ENCODE data around the gene SFMBT1. TPM values are rescaled to one million over a fixed set of nuclear protein-coding genes. Genes with fewer than 3 reads are reported as not detected.

The SFMBT1 gene
- polyA plus RNA-seq, 1 of the 3 experiments (the other 2 are of a cell fraction), result 0.72 TPM

- Histone ChIP-seq H3K4me3 (ENCODE audit: low read depth in 2 of 2, low read length in 1 of 2) (no peak overlapping the region), H3K9ac (no peak overlapping the region), H4K20me1 (ENCODE audit: insufficient read depth) (no peaks in the 10 kb centered on the region), H3K36me3 (replicated peaks in 1 of 2; ENCODE audit: control insufficient read depth in 1 of 2, insufficient read depth in 2 of 2, low read length in 1 of 2) (no peaks in the 10 kb centered on the region), H3K27me3 (ENCODE audit: insufficient read depth) (no peaks in the 10 kb centered on the region), H3K4me1 (ENCODE audit: control insufficient read depth in 1 of 2, insufficient read depth in 2 of 2, low read depth in 1 of 2, low read length in 1 of 2) (peaks cover 0 to 6% of the 10 kb centered on the region in 2 experiments; a peak in 2 of 4 replicates), H3K9me3 (no peaks in the 10 kb centered on the region), H3K79me2 (ENCODE audit: insufficient read depth) (no peaks in the 10 kb centered on the region), H3K9me2 (no peaks in the 10 kb centered on the region), H3K27ac (ENCODE audit: low read depth in 2 of 2, low read length in 1 of 2) (no peak overlapping the region), H3F3A (replicated peaks; ENCODE audit: insufficient read depth) (no peaks in the 10 kb centered on the region), H2AFZ (ENCODE audit: low read depth) (no peak overlapping the region), H3K4me2 (no peak overlapping the region)
- no peak for DNase-seq
- 92% methylated on average over 2 of the region's 2 CpGs for whole genome bisulfite sequencing (ENCODE audit: low lambda C conversion rate)
- TF ChIP-seq FOXM1 (IDR thresholded peaks at IDR 0.05; ENCODE audit: low read depth), result no peak
- no peak for TF ChIP-seq IRF3 (IDR thresholded peaks at IDR 0.05; ENCODE audit: low read depth, low read length)
- no peak for TF ChIP-seq SIN3A (IDR thresholded peaks at IDR 0.05; ENCODE audit: borderline replicate concordance, low read depth, low read length)
- no peak for TF ChIP-seq MEF2A (IDR thresholded peaks at IDR 0.05; ENCODE audit: borderline replicate concordance, low read depth)
- TF ChIP-seq TEAD4 (IDR thresholded peaks at IDR 0.05; ENCODE audit: borderline replicate concordance, insufficient read depth), result no peak
- no peak for TF ChIP-seq TAF1 (IDR thresholded peaks at IDR 0.05; ENCODE audit: borderline replicate concordance, low read depth, low read length)
- no peak for TF ChIP-seq EZH2phosphoT487 (IDR thresholded peaks at IDR 0.05; ENCODE audit: borderline replicate concordance, low read depth)
- ChIA-PET CTCF (interaction anchor here (1.6 kb wide), 1 partner anchor 11 kb away, joined by 4 read pairs; no protein-coding TSS in a partner anchor), POLR2A (no interaction called here)
Measured at GRCh38 chr3:52923963-52924362, 121.9 kb downstream of the SFMBT1 start.

DNA sequence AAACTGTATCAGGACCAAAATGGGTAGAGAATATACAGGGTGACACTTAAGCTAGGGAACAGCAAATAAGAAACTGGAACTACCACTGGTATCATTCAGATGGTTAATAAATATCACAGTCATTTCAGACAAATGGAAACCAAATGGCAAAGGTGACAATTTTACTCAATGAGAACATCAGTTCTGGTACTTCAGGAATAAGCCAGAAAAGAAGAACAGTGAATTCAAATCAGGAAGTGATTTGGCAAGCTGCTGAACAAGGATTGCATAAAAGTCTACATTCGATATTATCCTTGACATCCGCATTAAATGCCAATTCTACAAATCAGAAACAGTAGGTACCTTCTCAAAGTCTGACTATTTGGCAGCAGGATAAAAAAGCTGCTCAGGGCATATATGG, 125.0 kb downstream of the SFMBT1 start:
- no peak overlapping the region for H3K4me3 ChIP-seq (ENCODE audit: low read depth in 2 of 2, low read length in 1 of 2)
- H3K27ac ChIP-seq (ENCODE audit: low read depth in 2 of 2, low read length in 1 of 2), result no peak overlapping the region
- no peak for DNase-seq
- ChIA-PET POLR2A (interaction anchor here (0.7 kb wide), 1 partner anchor 10 kb away, joined by 3 read pairs; no protein-coding TSS in a partner anchor), CTCF (interaction anchor here (0.9 to 2.1 kb wide), 4 partner anchors 11 to 151 kb away, joined by 3 to 10 read pairs (median 5); no protein-coding TSS in a partner anchor)
- WGBS (ENCODE audit: low lambda C conversion rate), result 98% methylated on average over 2 of the region's 2 CpGs
- H4K20me1 ChIP-seq (ENCODE audit: insufficient read depth), result no peaks in the 10 kb centered on the region
- TF ChIP-seq FOXM1 (IDR thresholded peaks at IDR 0.05; ENCODE audit: low read depth), result no peak
- no peak for TF ChIP-seq MEF2A (IDR thresholded peaks at IDR 0.05; ENCODE audit: borderline replicate concordance, low read depth)
- TF ChIP-seq NFIC (IDR thresholded peaks at IDR 0.05; ENCODE audit: borderline replicate concordance), result no peak
- no peak for TF ChIP-seq TAF1 (IDR thresholded peaks at IDR 0.05; ENCODE audit: borderline replicate concordance, low read depth, low read length)
- no peak for TF ChIP-seq TCF12 (IDR thresholded peaks at IDR 0.05)
- TF ChIP-seq POLR2AphosphoS5 (IDR thresholded peaks at IDR 0.05; ENCODE audit: low read depth, low read length), result no peak
- TF ChIP-seq, protein P1, sequence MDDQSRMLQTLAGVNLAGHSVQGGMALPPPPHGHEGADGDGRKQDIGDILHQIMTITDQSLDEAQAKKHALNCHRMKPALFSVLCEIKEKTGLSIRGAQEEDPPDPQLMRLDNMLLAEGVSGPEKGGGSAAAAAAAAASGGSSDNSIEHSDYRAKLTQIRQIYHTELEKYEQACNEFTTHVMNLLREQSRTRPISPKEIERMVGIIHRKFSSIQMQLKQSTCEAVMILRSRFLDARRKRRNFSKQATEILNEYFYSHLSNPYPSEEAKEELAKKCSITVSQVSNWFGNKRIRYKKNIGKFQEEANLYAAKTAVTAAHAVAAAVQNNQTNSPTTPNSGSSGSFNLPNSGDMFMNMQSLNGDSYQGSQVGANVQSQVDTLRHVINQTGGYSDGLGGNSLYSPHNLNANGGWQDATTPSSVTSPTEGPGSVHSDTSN (IDR thresholded peaks at IDR 0.05), result no peak
- TF ChIP-seq EP300 (IDR thresholded peaks at IDR 0.05; ENCODE audit: borderline replicate concordance in 1 of 2, low read depth in 1 of 2, low read length in 1 of 2), result no peak
- TF ChIP-seq CTCF (IDR thresholded peaks at IDR 0.05), result no peak
- TF ChIP-seq SMC3 (IDR thresholded peaks at IDR 0.05; ENCODE audit: low read depth, low read length), result no peak
- no peaks in the 10 kb centered on the region for H3K9me2 ChIP-seq
- no peaks in the 10 kb centered on the region for H3F3A ChIP-seq (replicated peaks; ENCODE audit: insufficient read depth)
- H3K4me2 ChIP-seq, result no peak overlapping the region
- no peaks in the 10 kb centered on the region for H3K27me3 ChIP-seq (ENCODE audit: insufficient read depth)
- peaks cover 0 to 3% of the 10 kb centered on the region in 2 experiments; a peak in 2 of 4 replicates for H3K4me1 ChIP-seq (ENCODE audit: control insufficient read depth in 1 of 2, insufficient read depth in 2 of 2, low read depth in 1 of 2, low read length in 1 of 2)
- no peaks in the 10 kb centered on the region for H3K9me3 ChIP-seq
- H2AFZ ChIP-seq (ENCODE audit: low read depth), result no peak overlapping the region
- H3K36me3 ChIP-seq (replicated peaks in 1 of 2; ENCODE audit: control insufficient read depth in 1 of 2, insufficient read depth in 2 of 2, low read length in 1 of 2), result no peaks in the 10 kb centered on the region
- H3K79me2 ChIP-seq (ENCODE audit: insufficient read depth), result no peaks in the 10 kb centered on the region
- no peak overlapping the region for H3K9ac ChIP-seq
